Neural cell (in vitro differentiated cells): ENCODE measurements around the gene ARSI.

Experiments
- MXI1 ChIP-seq: fragments of 450-650 bp; conservative IDR thresholded peaks from 2 replicates; pipeline ENCODE4 v1.6.1; 2014; ENCODE audit warnings: antibody characterized with exemption, mild to moderate bottlenecking; ENCODE audit not compliant: poor library complexity, severe bottlenecking
- POLR2AphosphoS5 ChIP-seq: IDR thresholded peaks from 2 replicates; pipeline ENCODE4 v1.6.1; 2012
- SMC3 ChIP-seq: fragments of 450-650 bp; conservative IDR thresholded peaks from 2 replicates; pipeline ENCODE4 v1.6.1; 2014; ENCODE audit warnings: antibody characterized with exemption, mild to moderate bottlenecking, moderate library complexity; ENCODE audit not compliant: poor library complexity
- TAF1 ChIP-seq: IDR thresholded peaks from 2 replicates; pipeline ENCODE4 v1.6.1; 2012; ENCODE audit warnings: low read depth
- TF ChIP-seq, protein P1 (sequence below): fragments of 450-650 bp; IDR thresholded peaks from 2 replicates; pipeline ENCODE4 v1.5.1; 2014; ENCODE audit warnings: antibody characterized with exemption, mild to moderate bottlenecking, moderate library complexity; ENCODE audit not compliant: poor library complexity, severe bottlenecking

DNA sequence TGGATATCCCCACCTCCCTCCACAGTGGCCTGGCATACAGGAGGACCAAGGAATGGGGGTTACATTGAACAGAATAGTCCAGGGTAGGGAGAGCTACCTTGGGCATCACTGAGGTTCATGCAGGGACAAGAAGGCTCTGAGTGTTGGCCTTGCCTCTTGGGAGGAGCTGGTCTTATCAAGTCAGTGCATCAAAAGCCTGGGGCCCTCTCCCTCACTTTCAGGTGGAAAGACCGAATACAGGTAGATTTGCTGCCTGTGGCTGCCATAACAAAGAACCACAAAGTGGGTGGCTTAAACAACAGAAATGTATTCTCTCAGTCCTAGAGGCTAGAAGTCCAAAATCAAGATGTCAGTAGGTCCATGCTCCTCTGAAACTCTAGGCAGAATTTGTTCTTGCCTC, 18.5 kb upstream of the ARSI start:
- TF ChIP-seq, protein P1, sequence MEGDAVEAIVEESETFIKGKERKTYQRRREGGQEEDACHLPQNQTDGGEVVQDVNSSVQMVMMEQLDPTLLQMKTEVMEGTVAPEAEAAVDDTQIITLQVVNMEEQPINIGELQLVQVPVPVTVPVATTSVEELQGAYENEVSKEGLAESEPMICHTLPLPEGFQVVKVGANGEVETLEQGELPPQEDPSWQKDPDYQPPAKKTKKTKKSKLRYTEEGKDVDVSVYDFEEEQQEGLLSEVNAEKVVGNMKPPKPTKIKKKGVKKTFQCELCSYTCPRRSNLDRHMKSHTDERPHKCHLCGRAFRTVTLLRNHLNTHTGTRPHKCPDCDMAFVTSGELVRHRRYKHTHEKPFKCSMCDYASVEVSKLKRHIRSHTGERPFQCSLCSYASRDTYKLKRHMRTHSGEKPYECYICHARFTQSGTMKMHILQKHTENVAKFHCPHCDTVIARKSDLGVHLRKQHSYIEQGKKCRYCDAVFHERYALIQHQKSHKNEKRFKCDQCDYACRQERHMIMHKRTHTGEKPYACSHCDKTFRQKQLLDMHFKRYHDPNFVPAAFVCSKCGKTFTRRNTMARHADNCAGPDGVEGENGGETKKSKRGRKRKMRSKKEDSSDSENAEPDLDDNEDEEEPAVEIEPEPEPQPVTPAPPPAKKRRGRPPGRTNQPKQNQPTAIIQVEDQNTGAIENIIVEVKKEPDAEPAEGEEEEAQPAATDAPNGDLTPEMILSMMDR: no peak
- TF ChIP-seq TAF1 (no peak), POLR2AphosphoS5 (no peak), MXI1 (no peak), SMC3 (no peak)
